ENCODE data around the gene WWC2.

- TF ChIP-seq, protein P1, sequence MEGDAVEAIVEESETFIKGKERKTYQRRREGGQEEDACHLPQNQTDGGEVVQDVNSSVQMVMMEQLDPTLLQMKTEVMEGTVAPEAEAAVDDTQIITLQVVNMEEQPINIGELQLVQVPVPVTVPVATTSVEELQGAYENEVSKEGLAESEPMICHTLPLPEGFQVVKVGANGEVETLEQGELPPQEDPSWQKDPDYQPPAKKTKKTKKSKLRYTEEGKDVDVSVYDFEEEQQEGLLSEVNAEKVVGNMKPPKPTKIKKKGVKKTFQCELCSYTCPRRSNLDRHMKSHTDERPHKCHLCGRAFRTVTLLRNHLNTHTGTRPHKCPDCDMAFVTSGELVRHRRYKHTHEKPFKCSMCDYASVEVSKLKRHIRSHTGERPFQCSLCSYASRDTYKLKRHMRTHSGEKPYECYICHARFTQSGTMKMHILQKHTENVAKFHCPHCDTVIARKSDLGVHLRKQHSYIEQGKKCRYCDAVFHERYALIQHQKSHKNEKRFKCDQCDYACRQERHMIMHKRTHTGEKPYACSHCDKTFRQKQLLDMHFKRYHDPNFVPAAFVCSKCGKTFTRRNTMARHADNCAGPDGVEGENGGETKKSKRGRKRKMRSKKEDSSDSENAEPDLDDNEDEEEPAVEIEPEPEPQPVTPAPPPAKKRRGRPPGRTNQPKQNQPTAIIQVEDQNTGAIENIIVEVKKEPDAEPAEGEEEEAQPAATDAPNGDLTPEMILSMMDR (conservative IDR thresholded peaks at IDR 0.05; ENCODE audit: low read depth, low read length): no peak
- no peak for TF ChIP-seq EZH2 (IDR thresholded peaks at IDR 0.05; ENCODE audit: borderline replicate concordance, low read depth, low read length, poor library complexity, severe bottlenecking)
These were observed 72.6 kb downstream of the WWC2 start for GRCh38 chr4:183171484-183172267.
